GM12892 (cell line): ENCODE data around the gene ECHS1.
"Not testable (repeated sequence)": the region's sequence is repeated elsewhere in the genome, so short reads cannot be mapped to it uniquely, and the experiment has no call there.

Experiments used
- DNase-seq: peaks from one replicate; pipeline ENCODE4 v3.0.0; 2011; ENCODE audit not compliant: insufficient read length
- FAIRE-seq: peaks from 2 replicates; lab custom pipeline; 2011; peaks lifted over from hg19 to GRCh38; lab: Jason Lieb, UNC
- POLR2A ChIP-seq: IDR thresholded peaks from 2 replicates; pipeline ENCODE4 v1.6.1; 2011; ENCODE audit warnings: low read depth, low read length, control low read depth
- POLR2AphosphoS5 ChIP-seq: IDR thresholded peaks from 2 replicates; pipeline ENCODE4 v1.6.1; 2011; ENCODE audit warnings: low read depth, low read length, control low read depth
- TAF1 ChIP-seq: IDR thresholded peaks from 2 replicates; pipeline ENCODE4 v1.6.1; 2011; ENCODE audit warnings: low read depth, mild to moderate bottlenecking, control low read depth, low read length, borderline replicate concordance

ECHS1 gene

DNA sequence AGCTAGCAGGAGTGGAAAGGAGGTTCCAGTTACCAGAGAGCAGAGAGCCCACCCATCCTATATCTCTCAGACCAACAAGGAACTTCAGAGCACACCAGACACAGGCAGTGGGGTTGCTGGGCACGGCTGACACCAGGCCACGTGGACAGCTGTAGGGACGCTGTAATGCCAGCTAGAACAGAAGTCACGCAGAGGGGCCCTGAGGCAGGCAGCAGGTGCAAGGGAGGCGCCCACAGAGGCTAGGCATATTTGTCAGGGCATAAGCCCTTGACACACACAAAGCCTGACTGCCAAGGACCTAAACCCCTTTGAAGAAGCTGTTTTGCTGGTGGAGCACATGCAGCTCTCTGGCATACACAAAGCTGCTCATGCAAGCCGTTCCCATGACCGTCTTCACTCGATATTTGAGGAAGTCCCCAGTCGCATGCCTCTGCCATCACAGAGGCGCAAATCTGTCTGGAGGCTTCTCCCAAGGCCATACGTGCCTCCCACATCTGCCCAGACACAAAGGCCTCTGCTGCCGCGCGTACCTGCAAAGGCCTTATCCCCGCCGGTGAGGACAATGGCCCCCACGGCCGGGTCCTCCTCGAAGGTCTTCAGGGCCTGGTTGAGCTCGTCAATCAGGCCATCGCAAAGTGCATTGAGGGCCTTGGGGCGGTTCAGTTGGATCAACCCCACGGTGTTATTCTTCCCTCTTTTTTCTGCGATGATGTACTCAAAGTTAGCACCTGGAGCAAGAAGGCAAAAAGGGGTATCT, 2.9 kb downstream of the ECHS1 start:
- FAIRE-seq (no peak), DNase-seq (no peak)
- TF ChIP-seq TAF1 (no peak), POLR2AphosphoS5 (no peak), POLR2A (no peak)

DNA sequence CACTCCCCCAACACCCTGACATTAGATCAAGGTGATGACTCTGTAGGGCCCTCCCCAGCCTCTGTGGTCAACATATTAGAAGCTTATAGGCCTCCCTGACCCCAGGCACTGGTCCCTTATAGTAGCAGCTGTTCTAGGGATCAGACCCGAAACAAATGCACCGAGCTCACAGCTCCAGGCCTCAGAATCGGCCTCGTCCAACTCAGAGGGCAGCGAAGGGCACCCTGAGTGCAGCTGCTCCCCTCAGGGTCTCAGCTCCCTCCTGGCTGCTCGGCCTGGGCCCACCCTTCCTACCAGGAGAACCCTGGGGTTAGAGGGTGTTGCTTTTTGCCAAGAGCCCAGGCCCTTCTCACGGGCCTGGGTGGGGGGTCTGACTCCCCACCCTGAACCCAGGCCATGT, 5.0 kb downstream of the ECHS1 start:
- no peak for FAIRE-seq
- no peak for TF ChIP-seq TAF1
- no peak for TF ChIP-seq POLR2AphosphoS5
- TF ChIP-seq POLR2A: no peak
- no peak for DNase-seq

DNA sequence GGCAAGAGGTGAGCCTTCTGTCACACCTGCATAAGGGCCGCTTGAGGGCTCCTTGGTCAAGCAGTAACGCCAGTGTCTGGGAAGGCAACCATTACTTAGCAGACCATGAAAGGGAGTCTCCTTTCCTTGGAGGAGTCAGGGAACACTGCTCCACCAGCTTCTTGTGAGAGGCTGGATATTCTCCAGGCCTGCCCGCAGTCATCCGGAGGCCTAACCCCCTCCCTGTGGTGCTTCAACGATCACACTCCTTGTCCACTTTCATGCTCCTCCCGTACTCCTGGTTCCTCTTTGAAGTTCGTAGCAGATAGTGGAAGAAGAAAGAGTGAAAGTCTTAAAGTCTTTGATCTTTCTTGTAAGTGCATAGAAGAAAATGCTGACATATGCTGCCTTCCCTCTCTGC, 5.7 kb downstream of the ECHS1 start:
- not testable (repeated sequence) for FAIRE-seq, DNase-seq

DNA sequence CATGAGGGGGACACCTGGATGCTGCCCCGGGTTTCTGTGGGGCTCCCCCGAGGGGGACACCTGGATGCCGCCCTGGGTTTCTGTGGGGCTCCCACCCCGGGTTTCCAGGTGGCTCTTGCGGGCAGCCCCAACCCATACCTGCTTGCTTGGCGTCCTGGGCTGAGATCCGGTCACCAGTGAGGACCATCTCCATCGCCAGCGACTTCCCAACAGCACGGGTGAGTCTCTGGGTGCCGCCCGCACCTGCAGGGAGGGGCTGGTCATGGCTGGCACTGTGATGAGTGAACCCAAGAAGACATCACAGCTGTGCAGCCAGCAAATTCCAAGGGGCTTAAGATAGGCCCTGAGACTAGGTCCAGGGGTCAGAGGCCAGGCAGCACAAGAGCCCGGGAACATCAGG, 6.4 kb downstream of the ECHS1 start:
- no peak for TF ChIP-seq POLR2AphosphoS5
- no peak for TF ChIP-seq POLR2A
- TF ChIP-seq TAF1: no peak
- DNase-seq (no peak), FAIRE-seq (no peak)

DNA sequence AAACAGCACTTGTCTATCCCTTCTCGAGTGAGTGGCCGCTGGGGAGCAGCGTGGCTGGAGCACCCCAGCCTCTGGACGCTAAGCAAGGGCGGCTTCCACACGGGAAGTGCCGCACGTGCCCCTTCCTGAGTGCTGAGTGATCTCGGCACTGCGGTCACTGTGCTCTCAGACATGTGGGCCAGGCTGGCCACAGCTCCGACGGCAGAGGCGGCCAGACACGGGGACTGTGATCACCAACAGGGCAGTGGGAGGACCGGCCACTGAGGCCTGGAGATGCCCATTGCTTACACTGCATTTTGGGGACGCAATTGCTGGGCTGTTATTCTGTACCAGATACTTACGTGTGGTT, 7.0 kb downstream of the ECHS1 start:
- DNase-seq (no peak), FAIRE-seq (no peak)
- TF ChIP-seq POLR2AphosphoS5 (no peak), TAF1 (no peak), POLR2A (no peak)

DNA sequence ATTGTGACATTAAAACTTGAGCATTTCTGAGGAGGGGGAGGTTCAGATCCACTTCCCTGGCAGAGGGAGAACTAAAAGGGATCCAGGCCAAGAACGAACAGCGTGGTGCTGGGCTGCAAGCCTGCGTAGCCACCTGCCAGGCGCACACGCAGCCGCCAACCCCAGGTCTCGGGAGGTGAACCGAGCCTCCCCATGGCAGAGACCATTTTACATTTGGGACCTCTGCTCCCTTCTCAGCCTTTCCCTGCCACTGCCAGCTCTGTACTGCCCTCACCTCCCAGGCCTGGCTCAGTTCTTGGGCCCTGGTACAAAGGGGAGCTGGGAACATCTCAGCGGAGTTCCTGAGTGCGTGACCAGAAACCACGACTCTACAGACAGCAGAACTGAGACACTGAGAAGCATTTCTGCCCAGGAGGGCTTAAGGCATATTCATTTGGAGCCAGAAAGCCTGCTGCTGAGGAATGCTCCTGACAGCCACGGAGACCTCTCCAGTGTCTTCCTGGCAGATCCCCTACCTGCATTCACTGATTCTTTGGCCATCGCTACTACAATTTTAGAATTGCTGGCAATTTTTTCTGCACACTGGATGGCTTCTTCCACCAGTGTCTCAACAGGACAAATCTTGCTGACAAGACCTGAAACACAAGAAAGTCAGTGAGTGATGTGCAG, 7.6 kb downstream of the ECHS1 start:
- no peak for FAIRE-seq
- TF ChIP-seq POLR2AphosphoS5: no peak
- TF ChIP-seq POLR2A: no peak
- TF ChIP-seq TAF1: no peak
- no peak for DNase-seq

DNA sequence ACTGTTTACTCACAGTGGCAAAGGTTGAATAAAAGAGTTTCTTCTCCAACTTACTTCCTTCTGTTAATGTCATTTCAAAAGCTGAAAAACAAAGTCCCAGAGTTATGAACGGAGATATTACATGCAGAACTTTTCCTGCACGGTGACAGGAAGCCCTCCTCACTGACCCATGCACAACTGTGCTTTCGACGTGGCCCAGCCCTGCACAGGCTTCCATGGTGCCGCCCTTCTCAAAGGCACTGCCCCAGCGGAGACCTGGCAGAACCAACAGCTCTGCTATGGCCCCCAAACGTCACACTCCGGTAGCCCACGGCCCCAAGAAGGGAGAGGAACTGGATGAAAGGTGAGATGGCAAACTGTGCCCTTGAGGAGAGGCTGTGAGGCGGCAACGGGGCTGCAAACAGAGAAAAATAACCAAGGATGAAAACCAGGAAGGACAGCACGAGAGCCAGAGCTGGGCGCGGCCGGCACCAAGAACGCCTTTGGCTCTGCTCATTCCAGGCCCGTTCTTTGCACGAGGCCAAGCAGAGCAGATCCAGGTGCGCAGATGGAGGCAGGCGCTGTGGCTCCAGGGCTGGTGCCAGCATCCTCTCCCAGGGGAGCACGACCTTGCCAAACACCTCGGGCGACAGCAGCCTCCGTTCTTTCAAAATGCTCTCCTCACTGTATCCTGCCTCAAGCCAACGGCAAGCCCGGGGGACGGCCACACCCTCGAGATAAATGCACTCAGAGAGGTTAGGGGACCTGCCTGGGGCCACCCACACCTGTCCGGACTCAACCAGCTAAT, 8.3 kb downstream of the ECHS1 start:
- TF ChIP-seq POLR2AphosphoS5 (no peak), TAF1 (no peak)
- DNase-seq (no peak), FAIRE-seq (peak; percentile 40)

DNA sequence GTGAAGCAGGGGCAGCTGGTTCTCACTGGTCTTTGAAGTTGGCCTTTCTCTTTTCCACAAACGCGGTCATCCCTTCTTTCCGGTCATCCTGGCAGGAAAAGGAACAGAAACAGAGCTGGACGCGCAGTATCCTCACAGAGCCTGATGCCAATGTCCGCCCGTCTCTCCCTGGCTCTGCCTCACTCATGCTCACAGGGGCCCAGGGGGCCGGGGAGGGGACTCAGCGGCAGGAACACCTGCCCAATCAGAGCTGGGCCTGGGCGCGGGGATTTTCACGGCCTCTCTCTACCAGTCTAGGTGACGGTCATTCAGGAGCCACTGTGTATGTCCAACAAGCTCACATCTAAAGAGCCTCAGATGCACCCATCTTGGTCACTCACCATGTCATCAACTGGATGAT, 10.3 kb downstream of the ECHS1 start:
- no peak for FAIRE-seq
- no peak for DNase-seq
- TF ChIP-seq POLR2A (no peak), POLR2AphosphoS5 (no peak), TAF1 (no peak)

DNA sequence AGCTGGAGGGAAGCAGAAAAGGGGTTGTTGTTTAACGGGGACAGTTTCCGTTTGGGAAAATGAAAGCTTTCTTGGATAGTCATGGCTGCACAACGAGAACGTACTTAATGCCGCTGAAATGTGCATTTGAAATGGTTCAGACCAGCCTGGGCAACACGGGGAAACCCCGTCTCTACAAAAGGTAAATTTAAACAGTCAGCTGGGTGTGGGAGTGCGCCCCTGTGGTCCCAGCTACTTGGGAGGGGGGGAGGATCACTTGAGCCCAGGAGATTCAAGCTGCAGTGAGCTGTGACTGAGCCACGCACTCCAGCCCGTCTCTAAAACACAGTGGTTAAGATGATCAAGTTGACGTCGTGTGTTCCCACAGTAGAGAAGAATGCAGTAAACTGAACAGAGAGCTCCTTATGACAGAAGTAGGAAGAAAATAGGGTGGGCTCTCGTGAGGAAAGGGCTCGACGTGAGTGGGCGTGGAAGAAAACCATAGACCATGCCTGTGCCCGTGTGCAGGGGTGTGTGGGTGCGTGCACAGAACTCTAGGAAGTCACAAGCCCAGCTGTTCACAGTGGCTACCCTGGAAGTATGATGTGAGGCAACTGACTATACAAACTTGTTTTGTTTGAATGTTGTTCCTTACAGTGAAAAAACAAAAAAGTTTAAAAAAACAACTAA, 11.2 kb downstream of the ECHS1 start:
- DNase-seq (no peak), FAIRE-seq (no peak)
- TF ChIP-seq TAF1 (no peak), POLR2AphosphoS5 (no peak), POLR2A (no peak; the same call in 1 of the 2 replicates)

DNA sequence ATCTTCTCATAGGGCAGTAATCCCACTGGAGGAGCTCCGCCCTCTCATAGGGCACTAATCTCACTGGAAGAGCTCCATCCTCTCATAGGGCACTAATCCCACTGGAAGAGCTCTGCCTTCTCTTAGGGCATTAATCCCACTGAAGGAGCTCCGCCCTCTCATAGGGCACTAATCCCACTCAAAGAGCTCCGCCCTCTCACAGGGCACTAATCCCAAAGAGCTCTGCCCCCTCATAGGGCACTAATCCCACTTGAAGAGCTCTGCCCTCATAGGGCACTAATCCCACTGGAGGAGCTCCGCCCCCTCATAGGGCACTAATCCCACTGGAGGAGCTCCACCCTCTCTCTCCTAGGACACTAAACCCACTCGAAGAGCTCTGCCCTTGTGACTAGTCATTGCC, 11.9 kb downstream of the ECHS1 start:
- DNase-seq (no peak), FAIRE-seq (no peak)
- no peak for TF ChIP-seq TAF1
- no peak for TF ChIP-seq POLR2AphosphoS5
- TF ChIP-seq POLR2A: no peak

DNA sequence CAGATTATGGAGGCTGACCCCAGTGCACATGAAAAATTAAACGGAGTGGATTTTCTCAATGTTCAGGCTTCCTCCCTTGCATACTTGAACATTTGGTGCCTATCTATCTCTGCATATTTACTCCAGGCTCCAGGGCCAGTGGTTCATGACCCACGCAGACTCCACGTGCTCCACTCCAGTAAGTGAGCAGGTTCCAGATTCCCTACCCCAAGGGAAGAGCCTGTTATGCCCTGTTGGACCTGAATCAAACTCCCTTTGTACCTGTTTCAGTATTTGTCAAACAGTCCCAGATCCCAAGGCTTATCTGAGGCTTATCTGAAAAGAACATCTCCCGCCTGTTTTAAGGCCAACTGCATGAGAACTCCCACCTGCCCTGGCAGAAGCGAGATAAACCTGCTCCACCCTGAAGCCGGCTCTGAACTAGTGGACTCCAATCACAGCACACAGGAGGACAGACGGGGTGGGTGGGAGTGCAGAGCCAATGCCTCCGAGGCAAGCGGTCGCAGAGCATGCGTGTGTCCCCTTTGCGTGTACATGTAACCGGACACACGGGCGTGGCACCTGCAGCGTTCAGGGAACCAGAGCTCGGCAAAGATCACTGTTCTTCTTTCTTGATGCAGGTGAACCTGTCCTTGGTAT, 13.1 kb downstream of the ECHS1 start:
- no peak for FAIRE-seq

More for the DNA sequence above, 13.1 kb downstream of the ECHS1 start:
- no peak for DNase-seq
- no peak for TF ChIP-seq POLR2A
